NOMO-1 treated with DMSO at 0.1 percent for 48 hours (cell line): Measurements from ENCODE around the gene LONRF2.
"Not testable (repeated sequence)": the region's sequence is repeated elsewhere in the genome, so short reads cannot be mapped to it uniquely, and the experiment has no call there.

ENCODE experiments used
- DNase-seq: peaks from one replicate; lab custom pipeline; 2025; ENCODE audit not compliant: unreplicated experiment; lab: John Stamatoyannopoulos, UW

LONRF2 gene

GRCh38 chr2:100321866-100322820, at the start of gene LONRF2:
Gene LONRF2, minus strand, starts transcription at chr2:100322501. Its CDS starts 408 bp downstream, at chr2:100322093.
- no peak for DNase-seq

- no peak for DNase-seq
These were observed 44.9 kb upstream of the LONRF2 start for GRCh38 chr2:100367163-100367562.

GRCh38 chr2:100365434-100365833, 43.1 kb upstream of the LONRF2 start:
- DNase-seq = no peak

- DNase-seq = not testable (repeated sequence)
These were observed 40.0 kb upstream of the LONRF2 start for GRCh38 chr2:100362269-100362668.

GRCh38 chr2:100359576-100359975, 37.3 kb upstream of the LONRF2 start:
- DNase-seq = no peak

- no peak for DNase-seq
These were observed 36.3 kb upstream of the LONRF2 start for GRCh38 chr2:100358554-100358953.

- no peak for DNase-seq
These were observed 30.2 kb upstream of the LONRF2 start for GRCh38 chr2:100352521-100352920.

GRCh38 chr2:100350661-100351185, 28.4 kb upstream of the LONRF2 start:
- no peak for DNase-seq

- not testable (repeated sequence) for DNase-seq
These were observed 22.8 kb upstream of the LONRF2 start for GRCh38 chr2:100345144-100345543.

GRCh38 chr2:100344433-100344832, 22.1 kb upstream of the LONRF2 start:
- DNase-seq = no peak

- DNase-seq = not testable (repeated sequence)
These were observed 20.2 kb upstream of the LONRF2 start for GRCh38 chr2:100342466-100342865.

- DNase-seq = no peak
These were observed 17.5 kb upstream of the LONRF2 start for GRCh38 chr2:100339823-100340222.

- peak; percentile 25 for DNase-seq
These were observed 12.6 kb upstream of the LONRF2 start for GRCh38 chr2:100334929-100335328.

GRCh38 chr2:100327742-100328141, 5.4 kb upstream of the LONRF2 start:
- DNase-seq = no peak

GRCh38 chr2:100321179-100321865, 979 bp downstream of the LONRF2 start:
- DNase-seq = no peak

- no peak for DNase-seq
These were observed 1.6 kb downstream of the LONRF2 start for GRCh38 chr2:100320547-100321178.

GRCh38 chr2:100317634-100318033, 4.7 kb downstream of the LONRF2 start:
- no peak for DNase-seq

- no peak for DNase-seq
These were observed 12.2 kb downstream of the LONRF2 start for GRCh38 chr2:100309973-100310719.

- no peak for DNase-seq
These were observed 13.0 kb downstream of the LONRF2 start for GRCh38 chr2:100309311-100309710.

GRCh38 chr2:100303744-100304143, 18.6 kb downstream of the LONRF2 start:
- no peak for DNase-seq

- no peak for DNase-seq
These were observed 19.8 kb downstream of the LONRF2 start for GRCh38 chr2:100302585-100302892.
